ENCODE results near the gene SCMH1. TPM values are rescaled to one million over a fixed set of nuclear protein-coding genes. Genes with fewer than 3 reads are reported as not detected.

Gene SCMH1
- total RNA-seq, 1 experiment from 2014 or later, result 42.7 TPM

- DNase-seq (ENCODE audit: low read depth, low spot score) (no peak), ATAC-seq (no peak)
- H3K27ac ChIP-seq (ENCODE audit: low read length), result peak overlapping the region; percentile 95
- intact Hi-C loops (cut with micrococcal nuclease; ENCODE audit: unreplicated experiment) (no loop called here), in situ Hi-C loops (cut with HindIII; ENCODE audit: low pct_unique_long_range_greater_than_20kb, low sequenced_read_pairs) (no loop called here)
- POLR2A ChIA-PET, result interaction anchor here (0.6 kb wide), 1 partner anchor 240 kb away, joined by 4 read pairs; no protein-coding TSS in a partner anchor
- CTCF ChIA-PET, result no interaction called here
- H3K4me1 ChIP-seq (ENCODE audit: control insufficient read depth, insufficient read depth, low read length), result peaks cover 43% of the 10 kb centered on the region
- H3K4me3 ChIP-seq (ENCODE audit: low read depth in 2 of 2, low read length in 2 of 2), result no peak overlapping the region
- H3K9me3 ChIP-seq (ENCODE audit: control insufficient read depth, insufficient read depth, low read depth, low read length), result no peaks in the 10 kb centered on the region
- peaks cover 4% of the 10 kb centered on the region for H3K36me3 ChIP-seq (ENCODE audit: control insufficient read depth, insufficient read depth, low read length)
- H3K27me3 ChIP-seq (ENCODE audit: control insufficient read depth, insufficient read depth, low read length), result no peaks in the 10 kb centered on the region
- TF ChIP-seq SIN3A (IDR thresholded peaks at IDR 0.05; ENCODE audit: borderline replicate concordance, insufficient read depth, low read depth, low read length) (no peak), TCF7L2 (IDR thresholded peaks at IDR 0.05; ENCODE audit: low read depth, low read length) (no peak), REST (IDR thresholded peaks at IDR 0.05; ENCODE audit: insufficient read depth in 1 of 2, low read depth in 2 of 2, low read length in 1 of 2) (no peak), CTCF (IDR thresholded peaks at IDR 0.05) (no peak), POLR2AphosphoS5 (IDR thresholded peaks at IDR 0.05; ENCODE audit: low read depth, low read length) (no peak)
- BruUV-seq (replicated peaks), result no TSS peak
Measured at GRCh38 chr1:40977716-40978115, 264.4 kb downstream of the SCMH1 start.

Other genes starting within 250 kb of the SCMH1 start
- gene SLFNL1, start 220.6 kb downstream of the SCMH1 start, total RNA-seq (2021; ENCODE audit: unreplicated experiment), result 0.10 TPM
- gene FOXO6, start 119.1 kb upstream of the SCMH1 start, total RNA-seq (2021; ENCODE audit: unreplicated experiment), result 2.5 TPM
- not detected for gene EDN2, start 242.4 kb upstream of the SCMH1 start, total RNA-seq (2021; ENCODE audit: unreplicated experiment)

Data from Panc1 (cell line).